ENCODE results near the gene CDC42. TPM values are rescaled to one million over a fixed set of nuclear protein-coding genes. Genes with fewer than 3 reads are reported as not detected.

CDC42 gene
- total and polyA plus RNA-seq, 9 of the 15 experiments (the other 6 are each of a cell fraction or from before 2014, with no cell fraction given), result 186 to 398 (median 325) TPM

DNA sequence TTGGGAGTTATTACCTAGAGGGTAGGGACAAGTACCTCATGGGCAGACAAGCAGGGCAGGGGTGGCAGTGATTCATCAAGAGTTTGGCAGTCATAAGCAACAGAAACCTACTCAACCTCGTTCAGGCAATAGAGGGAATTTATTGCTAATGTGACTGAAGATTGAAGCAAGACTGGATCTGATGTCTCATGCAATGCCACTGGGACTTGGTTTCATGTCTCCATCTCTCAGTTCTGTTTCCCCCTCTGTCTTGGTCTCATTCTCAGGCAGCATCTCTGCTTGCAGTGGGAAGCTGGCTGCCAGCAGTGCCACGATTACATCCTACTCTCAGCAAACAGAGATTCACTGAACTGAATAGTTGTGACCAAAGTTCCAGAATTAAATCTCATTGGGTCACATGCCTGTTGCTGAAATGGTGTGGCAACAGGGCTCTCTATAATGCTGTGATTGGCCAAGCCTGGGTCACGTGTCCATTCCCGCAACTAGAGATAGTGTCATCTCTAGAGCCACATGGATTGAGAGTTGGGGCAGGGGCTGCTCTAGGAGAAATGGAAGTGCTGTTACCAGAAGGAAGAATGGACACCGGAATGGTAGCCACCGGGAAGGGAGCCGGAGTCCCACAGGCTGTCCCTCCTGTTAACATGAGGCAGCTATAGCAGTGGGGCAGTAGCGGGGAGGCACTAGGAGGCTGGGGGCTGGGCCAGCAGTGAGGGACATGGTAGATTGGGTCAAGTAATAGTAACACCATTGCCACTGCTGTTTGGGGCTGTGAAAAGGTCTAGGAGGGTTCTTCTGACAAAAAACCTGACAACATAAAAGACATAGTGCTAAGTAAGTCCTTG, 3.9 kb upstream of the CDC42 start (continued):
- TF ChIP-seq, protein P1, sequence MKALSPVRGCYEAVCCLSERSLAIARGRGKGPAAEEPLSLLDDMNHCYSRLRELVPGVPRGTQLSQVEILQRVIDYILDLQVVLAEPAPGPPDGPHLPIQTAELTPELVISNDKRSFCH (CRISPR knock-in tag; IDR thresholded peaks at IDR 0.05), result no peak
- TF ChIP-seq, protein P1 (tag; IDR thresholded peaks at IDR 0.05), result 0 out of 2 replicates have a peak, but pooled peaks have one; percentile 48
- TF ChIP-seq FOXK1 (CRISPR knock-in tag; IDR thresholded peaks at IDR 0.05; ENCODE audit: borderline replicate concordance), result peak; percentile 90
- no peak for TF ChIP-seq PURB (CRISPR knock-in tag; IDR thresholded peaks at IDR 0.05; ENCODE audit: low read depth)
- TF ChIP-seq RBFOX2 (IDR thresholded peaks at IDR 0.05; ENCODE audit: low read depth, low read length), result peak; percentile 45; the same call in 1 of the 2 replicates
- peak; percentile 86 for TF ChIP-seq ATF7 (IDR thresholded peaks at IDR 0.05)
- TF ChIP-seq ZNF668 (CRISPR knock-in tag; IDR thresholded peaks at IDR 0.05), result 0 out of 2 replicates have a peak, but pooled peaks have one; percentile 14
- TF ChIP-seq, protein P2, sequence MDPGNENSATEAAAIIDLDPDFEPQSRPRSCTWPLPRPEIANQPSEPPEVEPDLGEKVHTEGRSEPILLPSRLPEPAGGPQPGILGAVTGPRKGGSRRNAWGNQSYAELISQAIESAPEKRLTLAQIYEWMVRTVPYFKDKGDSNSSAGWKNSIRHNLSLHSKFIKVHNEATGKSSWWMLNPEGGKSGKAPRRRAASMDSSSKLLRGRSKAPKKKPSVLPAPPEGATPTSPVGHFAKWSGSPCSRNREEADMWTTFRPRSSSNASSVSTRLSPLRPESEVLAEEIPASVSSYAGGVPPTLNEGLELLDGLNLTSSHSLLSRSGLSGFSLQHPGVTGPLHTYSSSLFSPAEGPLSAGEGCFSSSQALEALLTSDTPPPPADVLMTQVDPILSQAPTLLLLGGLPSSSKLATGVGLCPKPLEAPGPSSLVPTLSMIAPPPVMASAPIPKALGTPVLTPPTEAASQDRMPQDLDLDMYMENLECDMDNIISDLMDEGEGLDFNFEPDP (CRISPR knock-in tag; IDR thresholded peaks at IDR 0.05), result 0 out of 2 replicates have a peak, but pooled peaks have one; percentile 36
- TF ChIP-seq, protein P3, sequence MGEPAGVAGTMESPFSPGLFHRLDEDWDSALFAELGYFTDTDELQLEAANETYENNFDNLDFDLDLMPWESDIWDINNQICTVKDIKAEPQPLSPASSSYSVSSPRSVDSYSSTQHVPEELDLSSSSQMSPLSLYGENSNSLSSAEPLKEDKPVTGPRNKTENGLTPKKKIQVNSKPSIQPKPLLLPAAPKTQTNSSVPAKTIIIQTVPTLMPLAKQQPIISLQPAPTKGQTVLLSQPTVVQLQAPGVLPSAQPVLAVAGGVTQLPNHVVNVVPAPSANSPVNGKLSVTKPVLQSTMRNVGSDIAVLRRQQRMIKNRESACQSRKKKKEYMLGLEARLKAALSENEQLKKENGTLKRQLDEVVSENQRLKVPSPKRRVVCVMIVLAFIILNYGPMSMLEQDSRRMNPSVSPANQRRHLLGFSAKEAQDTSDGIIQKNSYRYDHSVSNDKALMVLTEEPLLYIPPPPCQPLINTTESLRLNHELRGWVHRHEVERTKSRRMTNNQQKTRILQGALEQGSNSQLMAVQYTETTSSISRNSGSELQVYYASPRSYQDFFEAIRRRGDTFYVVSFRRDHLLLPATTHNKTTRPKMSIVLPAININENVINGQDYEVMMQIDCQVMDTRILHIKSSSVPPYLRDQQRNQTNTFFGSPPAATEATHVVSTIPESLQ (CRISPR knock-in tag; IDR thresholded peaks at IDR 0.05), result no peak
- no peak for TF ChIP-seq RBM34 (IDR thresholded peaks at IDR 0.05; ENCODE audit: borderline replicate concordance, insufficient read depth, low read length)
- no peak for TF ChIP-seq ZNF347 (CRISPR knock-in tag; IDR thresholded peaks at IDR 0.05; ENCODE audit: low read depth)
- TF ChIP-seq, protein P4, sequence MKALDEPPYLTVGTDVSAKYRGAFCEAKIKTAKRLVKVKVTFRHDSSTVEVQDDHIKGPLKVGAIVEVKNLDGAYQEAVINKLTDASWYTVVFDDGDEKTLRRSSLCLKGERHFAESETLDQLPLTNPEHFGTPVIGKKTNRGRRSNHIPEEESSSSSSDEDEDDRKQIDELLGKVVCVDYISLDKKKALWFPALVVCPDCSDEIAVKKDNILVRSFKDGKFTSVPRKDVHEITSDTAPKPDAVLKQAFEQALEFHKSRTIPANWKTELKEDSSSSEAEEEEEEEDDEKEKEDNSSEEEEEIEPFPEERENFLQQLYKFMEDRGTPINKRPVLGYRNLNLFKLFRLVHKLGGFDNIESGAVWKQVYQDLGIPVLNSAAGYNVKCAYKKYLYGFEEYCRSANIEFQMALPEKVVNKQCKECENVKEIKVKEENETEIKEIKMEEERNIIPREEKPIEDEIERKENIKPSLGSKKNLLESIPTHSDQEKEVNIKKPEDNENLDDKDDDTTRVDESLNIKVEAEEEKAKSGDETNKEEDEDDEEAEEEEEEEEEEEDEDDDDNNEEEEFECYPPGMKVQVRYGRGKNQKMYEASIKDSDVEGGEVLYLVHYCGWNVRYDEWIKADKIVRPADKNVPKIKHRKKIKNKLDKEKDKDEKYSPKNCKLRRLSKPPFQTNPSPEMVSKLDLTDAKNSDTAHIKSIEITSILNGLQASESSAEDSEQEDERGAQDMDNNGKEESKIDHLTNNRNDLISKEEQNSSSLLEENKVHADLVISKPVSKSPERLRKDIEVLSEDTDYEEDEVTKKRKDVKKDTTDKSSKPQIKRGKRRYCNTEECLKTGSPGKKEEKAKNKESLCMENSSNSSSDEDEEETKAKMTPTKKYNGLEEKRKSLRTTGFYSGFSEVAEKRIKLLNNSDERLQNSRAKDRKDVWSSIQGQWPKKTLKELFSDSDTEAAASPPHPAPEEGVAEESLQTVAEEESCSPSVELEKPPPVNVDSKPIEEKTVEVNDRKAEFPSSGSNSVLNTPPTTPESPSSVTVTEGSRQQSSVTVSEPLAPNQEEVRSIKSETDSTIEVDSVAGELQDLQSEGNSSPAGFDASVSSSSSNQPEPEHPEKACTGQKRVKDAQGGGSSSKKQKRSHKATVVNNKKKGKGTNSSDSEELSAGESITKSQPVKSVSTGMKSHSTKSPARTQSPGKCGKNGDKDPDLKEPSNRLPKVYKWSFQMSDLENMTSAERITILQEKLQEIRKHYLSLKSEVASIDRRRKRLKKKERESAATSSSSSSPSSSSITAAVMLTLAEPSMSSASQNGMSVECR (CRISPR knock-in tag; IDR thresholded peaks at IDR 0.05), result no peak
- no peak for TF ChIP-seq DNMT1 (IDR thresholded peaks at IDR 0.05)
- TF ChIP-seq HSF4 (CRISPR knock-in tag; IDR thresholded peaks at IDR 0.05; ENCODE audit: borderline replicate concordance), result 0 out of 2 replicates have a peak, but pooled peaks have one; percentile 4
- TF ChIP-seq, protein P5, sequence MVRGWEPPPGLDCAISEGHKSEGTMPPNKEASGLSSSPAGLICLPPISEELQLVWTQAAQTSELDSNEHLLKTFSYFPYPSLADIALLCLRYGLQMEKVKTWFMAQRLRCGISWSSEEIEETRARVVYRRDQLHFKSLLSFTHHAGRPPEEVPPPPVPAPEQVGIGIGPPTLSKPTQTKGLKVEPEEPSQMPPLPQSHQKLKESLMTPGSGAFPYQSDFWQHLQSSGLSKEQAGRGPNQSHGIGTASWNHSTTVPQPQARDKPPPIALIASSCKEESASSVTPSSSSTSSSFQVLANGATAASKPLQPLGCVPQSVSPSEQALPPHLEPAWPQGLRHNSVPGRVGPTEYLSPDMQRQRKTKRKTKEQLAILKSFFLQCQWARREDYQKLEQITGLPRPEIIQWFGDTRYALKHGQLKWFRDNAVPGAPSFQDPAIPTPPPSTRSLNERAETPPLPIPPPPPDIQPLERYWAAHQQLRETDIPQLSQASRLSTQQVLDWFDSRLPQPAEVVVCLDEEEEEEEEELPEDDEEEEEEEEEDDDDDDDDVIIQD (CRISPR knock-in tag; IDR thresholded peaks at IDR 0.05), result 0 out of 2 replicates have a peak, but pooled peaks have one; percentile 35
- peak; percentile 97 for TF ChIP-seq CEBPB (tag; IDR thresholded peaks at IDR 0.05)
